ENCODE data around the gene B9D1.

Gene B9D1

GRCh38 chr17:19336938-19337711 lies 25.4 kb downstream of the B9D1 start:
- no peak for DNase-seq

- no peak for DNase-seq
Measured at GRCh38 chr17:19335951-19336631, 26.4 kb downstream of the B9D1 start.

GRCh38 chr17:19334331-19334730 lies 28.2 kb downstream of the B9D1 start:
- no peak for DNase-seq

- no peak for DNase-seq
Measured at GRCh38 chr17:19333736-19334290, 28.7 kb downstream of the B9D1 start.

- DNase-seq: no peak
Measured at GRCh38 chr17:19333132-19333440, 29.4 kb downstream of the B9D1 start.

GRCh38 chr17:19332371-19333131 lies 30.0 kb downstream of the B9D1 start:
- DNase-seq: no peak

GRCh38 chr17:19331543-19332245 lies 30.8 kb downstream of the B9D1 start:
- no peak for DNase-seq

GRCh38 chr17:19331134-19331533 lies 31.4 kb downstream of the B9D1 start:
- no peak for DNase-seq

GRCh38 chr17:19330271-19330670 lies 32.3 kb downstream of the B9D1 start:
- DNase-seq: no peak

- no peak for DNase-seq
Measured at GRCh38 chr17:19329839-19330238, 32.7 kb downstream of the B9D1 start.

GRCh38 chr17:19329136-19329535 lies 33.4 kb downstream of the B9D1 start:
- no peak for DNase-seq

GRCh38 chr17:19328441-19329061 lies 34.0 kb downstream of the B9D1 start:
- no peak for DNase-seq

- DNase-seq: no peak
Measured at GRCh38 chr17:19327031-19327783, 35.3 kb downstream of the B9D1 start.

- no peak for DNase-seq
Measured at GRCh38 chr17:19325542-19325941, 37.0 kb downstream of the B9D1 start.

GRCh38 chr17:19322861-19323260 lies 39.7 kb downstream of the B9D1 start:
- DNase-seq: no peak

GRCh38 chr17:19322129-19322505 lies 40.4 kb downstream of the B9D1 start:
- DNase-seq: no peak

GRCh38 chr17:19321481-19322128 lies 40.9 kb downstream of the B9D1 start:
- DNase-seq: no peak

- DNase-seq: no peak
Measured at GRCh38 chr17:19320876-19321275, 41.6 kb downstream of the B9D1 start.

GRCh38 chr17:19319771-19320505 lies 42.6 kb downstream of the B9D1 start:
- no peak for DNase-seq

GRCh38 chr17:19318611-19319010 lies 43.9 kb downstream of the B9D1 start:
- DNase-seq: no peak
